NCI-H2196 treated with DMSO at 0.1 percent for 48 hours (cell line): ENCODE results near the gene SIVA1.
"Not testable (repeated sequence)": the region's sequence is repeated elsewhere in the genome, so short reads cannot be mapped to it uniquely, and the experiment has no call there.

Experiments used
- DNase-seq: peaks from one replicate; lab custom pipeline; 2025; ENCODE audit not compliant: unreplicated experiment; lab: John Stamatoyannopoulos, UW

SIVA1 gene

GRCh38 chr14:104750056-104750752 is 2.7 kb upstream of the SIVA1 start:
- no peak for DNase-seq

DNA sequence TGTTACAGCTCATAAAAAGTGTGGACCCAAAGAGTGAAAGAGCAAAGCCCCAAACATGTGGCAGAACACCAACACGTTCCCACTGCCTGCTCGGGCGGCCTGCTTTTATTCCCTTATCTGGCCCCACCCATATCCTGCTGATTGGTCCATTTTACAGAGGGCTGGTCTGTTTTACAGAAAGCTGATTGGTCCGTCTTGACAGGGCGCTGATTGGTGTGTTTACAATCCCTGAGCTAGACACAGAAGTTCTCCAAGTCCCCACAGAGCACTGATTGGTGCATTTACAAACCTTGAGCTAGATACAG is 2.2 kb upstream of the SIVA1 start:
- DNase-seq: not testable (repeated sequence)

- no peak for DNase-seq
Measured at GRCh38 chr14:104751539-104752422, 1.2 kb upstream of the SIVA1 start.

- DNase-seq: no peak
Measured at GRCh38 chr14:104752423-104752734, 568 bp upstream of the SIVA1 start.

DNA sequence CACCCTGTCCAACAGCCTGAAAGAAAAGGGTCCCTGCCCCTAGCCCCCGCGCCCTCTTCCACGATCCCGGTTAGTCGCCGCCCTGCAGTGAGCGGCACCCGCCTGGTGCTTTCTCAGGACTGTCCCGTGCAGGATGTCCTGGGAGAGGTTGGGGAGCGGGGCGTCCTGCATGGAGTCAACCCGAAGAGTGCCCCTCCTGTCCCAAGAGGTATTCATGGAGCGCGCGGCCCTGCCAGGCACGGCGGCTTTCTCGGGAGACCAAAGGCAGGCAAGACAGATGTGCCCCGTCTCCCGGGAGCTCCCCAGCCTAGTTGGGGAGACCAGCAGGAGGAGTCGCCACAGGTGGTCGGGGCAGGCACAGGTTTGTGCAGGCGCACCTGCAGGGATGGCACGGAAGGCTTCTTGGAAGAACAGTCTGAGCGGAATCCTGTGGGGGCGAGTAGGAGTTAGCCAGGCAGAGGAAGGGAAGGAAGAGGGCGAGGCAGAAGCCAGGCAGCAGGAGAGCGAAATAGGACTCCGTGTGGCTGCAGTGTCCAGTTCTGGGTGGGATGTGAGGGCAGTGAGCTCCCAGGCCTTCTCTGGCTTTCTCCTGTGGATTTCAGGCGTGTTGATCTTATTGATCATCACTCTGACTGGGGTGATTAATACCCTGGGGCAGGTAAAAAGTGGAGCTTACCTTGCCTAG is 723 bp downstream of the SIVA1 start:
- no peak for DNase-seq

DNA sequence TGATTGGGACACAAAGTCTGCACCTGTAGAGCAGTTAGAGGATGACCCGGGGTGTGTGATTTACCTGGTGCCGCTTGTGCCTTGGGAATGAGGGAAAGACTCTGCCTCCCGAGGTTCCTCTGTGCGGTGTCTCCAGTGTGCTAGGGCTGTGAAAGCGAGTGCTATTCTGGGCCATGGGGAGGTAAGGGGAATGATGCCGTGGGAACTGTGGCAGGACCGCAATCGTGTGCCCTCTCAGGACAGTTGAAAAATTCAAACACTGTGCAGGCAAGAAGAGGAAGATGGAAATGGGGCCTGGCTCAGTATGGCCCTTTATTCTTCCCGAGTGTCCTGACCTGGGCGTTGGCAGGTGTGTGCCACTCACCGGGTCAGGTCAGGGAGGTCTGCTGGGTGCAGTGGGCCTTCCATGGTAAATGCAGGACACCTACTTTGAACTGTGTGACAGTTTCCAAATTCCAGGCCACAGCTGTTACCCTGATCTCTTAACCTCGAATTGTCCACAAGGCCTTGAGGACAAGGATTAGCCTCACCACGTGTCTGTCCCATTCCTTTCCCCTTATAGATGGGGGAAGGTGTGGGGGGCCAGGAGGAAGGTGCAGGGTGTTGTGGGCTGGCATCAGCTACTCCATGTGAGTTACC is 1.4 kb downstream of the SIVA1 start:
- DNase-seq: no peak

DNA sequence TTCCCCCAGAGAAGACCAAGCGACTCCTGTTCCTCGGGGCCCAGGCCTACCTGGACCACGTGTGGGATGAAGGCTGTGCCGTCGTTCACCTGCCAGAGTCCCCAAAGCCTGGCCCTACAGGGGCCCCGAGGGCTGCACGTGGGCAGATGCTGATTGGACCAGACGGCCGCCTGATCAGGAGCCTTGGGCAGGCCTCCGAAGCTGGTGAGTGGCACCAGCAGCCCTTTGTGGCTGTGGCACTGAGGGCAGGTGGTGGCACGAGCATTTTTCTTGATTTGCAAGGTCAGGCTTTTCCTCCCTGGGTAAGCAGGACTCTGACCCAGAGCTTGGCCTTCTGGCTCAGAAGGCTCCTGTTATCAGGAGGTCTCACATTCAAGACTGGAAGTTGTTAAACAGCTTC is 2.7 kb downstream of the SIVA1 start:
- DNase-seq: no peak

GRCh38 chr14:104756477-104757237 is 3.7 kb downstream of the SIVA1 start:
- no peak for DNase-seq

GRCh38 chr14:104757238-104757585 is 4.3 kb downstream of the SIVA1 start:
- no peak for DNase-seq

- DNase-seq: no peak
Measured at GRCh38 chr14:104757681-104758392, 4.9 kb downstream of the SIVA1 start.

- no peak for DNase-seq
Measured at GRCh38 chr14:104758981-104759969, 6.3 kb downstream of the SIVA1 start.

- no peak for DNase-seq
Measured at GRCh38 chr14:104765517-104765916, 12.6 kb downstream of the SIVA1 start.

- no peak for DNase-seq
Measured at GRCh38 chr14:104766256-104766862, 13.4 kb downstream of the SIVA1 start.

GRCh38 chr14:104766863-104767633 is 14.1 kb downstream of the SIVA1 start:
- no peak for DNase-seq

GRCh38 chr14:104767634-104767918 is 14.6 kb downstream of the SIVA1 start:
- no peak for DNase-seq

GRCh38 chr14:104768437-104769323 is 15.7 kb downstream of the SIVA1 start:
- DNase-seq: peak; percentile 27
